ENCODE results near the gene PRICKLE3.
"Not testable (repeated sequence)": the region's sequence is repeated elsewhere in the genome, so short reads cannot be mapped to it uniquely, and the experiment has no call there.

The PRICKLE3 gene

DNA sequence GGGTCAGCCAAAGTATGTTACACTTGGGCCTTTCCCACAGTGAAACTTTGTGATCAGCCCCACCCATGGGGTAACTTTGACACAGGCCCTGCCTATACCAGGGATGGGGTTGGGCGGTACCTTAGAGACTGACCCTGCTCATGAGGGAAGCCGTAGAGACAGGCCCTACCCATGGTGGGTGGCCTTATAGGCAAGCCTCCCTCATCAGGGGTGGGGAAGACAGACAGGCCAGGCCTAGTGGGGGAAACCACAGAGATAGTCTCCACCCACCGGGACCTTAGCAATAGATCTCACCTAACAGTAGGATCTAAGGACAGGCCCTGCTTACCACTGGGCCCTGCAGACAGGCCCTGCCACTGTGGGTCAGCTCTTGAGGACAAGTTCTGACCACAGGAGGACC is 7.6 kb downstream of the PRICKLE3 start:
- DNase-seq = no peak

GRCh38 chrX:49177873-49178480 is 8.2 kb downstream of the PRICKLE3 start:
- DNase-seq = no peak

DNA sequence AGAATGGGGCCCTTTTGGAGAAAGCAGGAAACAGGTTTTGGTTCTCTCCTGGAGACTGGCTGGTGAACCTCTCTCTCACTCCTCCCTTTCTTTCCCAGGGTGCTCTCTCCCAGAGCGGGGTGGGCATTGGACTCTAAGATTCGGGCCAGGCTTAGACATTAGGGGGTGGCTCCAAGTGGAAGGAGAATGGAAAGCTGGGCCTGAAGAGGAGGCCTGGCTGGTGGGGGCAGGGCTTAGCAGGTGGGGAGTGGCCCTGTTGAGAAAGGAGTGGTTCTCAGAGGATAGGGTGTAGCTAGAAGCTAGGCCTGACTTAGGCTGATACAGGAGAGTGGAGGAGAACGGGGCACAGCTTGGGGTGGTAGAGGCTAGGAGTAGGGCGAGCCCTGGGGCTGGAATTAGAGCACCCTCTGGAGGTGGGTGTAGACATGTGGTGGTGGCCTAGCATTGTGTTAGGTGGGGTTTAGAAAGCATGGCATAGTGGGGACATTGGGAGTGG is 8.8 kb downstream of the PRICKLE3 start:
- no peak for DNase-seq

DNA sequence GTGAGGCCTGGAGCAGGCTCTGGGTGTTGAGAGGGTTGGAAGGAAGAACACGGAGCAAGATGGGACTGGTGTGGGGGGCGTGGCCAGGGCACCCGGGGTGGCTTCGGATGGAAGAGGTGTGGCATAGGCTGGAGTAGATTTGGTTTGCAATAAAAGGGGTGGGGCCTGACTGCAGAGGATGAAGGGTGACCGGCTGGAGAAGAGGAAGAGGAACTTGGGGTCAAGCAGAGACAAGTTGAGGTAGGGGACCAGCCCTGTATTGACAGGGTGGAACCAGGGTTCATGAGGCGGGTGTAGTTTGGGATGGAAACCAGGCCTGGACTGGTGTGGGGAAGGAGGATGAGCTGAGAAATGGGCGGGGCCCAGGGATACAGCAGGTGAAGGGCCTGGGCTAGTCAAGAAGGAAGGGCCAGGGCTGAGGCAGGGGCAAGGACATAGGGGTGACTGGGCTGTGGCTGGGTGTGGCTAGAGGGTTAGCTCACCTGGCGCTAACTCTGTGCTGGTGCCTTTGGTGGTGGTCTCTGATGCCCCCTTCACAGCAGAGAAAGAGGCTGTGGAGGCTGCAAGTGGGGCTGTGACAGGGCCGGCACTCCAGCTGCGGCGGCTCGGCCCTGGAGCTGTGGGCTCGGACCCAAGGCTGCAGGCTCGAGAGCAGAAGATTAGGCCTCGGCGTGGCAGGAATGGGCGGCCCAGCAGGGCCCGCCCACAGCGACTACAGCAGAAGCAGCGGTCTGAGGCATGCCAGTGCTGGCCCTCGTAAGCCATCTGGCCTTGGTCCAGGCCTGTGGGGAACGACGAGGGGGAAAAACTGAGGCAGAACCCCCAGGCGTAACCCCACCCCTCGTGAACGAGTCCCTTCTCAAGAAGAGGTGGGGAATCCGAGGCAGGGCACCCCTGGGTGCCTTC is 9.5 kb downstream of the PRICKLE3 start:
- no peak for DNase-seq

DNA sequence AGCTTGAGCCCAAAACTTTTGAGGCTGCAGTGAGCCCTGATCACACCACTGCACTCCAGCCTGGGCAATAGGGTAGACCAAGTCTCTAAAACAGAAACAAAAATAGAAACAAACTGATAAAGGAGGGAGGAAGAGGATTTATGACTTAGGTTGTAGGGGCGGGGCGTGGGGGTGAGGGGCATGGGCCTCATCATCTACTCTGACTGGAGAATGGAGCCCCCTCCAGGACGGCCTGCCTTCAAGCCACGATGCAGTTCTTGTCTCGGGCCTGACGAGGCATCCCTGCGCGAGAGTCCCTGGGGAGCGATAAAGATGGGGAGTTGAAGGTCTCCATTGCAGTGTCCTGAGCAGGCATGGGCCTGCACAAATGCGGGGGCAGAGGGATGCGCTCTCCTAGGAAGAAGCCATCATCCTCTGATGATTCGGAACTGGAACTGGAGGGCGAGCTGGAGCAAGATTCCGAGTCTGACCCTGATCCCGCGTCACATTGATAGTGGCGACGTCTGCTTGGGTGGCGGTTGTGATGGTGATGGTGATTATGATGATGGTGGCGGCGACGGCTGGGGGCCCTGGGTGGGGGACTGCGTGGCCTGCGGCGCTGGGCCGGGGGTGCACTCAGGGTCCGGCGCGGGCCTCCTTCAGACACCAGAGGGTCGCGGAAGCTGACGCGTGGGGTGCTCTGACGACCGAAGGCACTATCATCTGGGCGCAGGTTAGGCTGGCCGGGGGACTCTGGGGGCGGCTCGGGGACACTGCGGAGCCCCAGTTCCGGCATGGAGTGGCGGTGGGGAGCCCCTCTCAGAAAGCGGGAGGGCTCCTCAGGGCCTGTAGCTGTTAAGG is 10.5 kb downstream of the PRICKLE3 start:
- no peak for DNase-seq

DNA sequence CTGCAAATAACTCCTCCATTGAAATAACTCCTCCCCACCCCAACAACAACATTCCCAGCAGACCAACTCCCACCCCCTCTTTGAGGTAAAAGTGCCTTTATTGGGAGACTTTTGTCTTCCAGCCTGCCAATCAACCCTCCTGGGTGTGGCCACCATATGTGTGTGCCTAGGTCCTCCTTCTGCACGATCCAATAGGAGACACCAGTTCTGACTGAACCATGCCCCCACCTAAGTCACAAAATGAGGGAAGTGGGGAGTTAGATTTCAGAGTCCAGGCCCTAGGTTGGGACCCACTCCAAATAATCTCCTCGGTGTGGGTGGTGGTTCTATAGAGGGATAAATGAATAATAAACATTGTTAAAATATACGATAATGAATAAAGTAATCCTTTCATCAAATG is 11.4 kb downstream of the PRICKLE3 start:
- DNase-seq = no peak

DNA sequence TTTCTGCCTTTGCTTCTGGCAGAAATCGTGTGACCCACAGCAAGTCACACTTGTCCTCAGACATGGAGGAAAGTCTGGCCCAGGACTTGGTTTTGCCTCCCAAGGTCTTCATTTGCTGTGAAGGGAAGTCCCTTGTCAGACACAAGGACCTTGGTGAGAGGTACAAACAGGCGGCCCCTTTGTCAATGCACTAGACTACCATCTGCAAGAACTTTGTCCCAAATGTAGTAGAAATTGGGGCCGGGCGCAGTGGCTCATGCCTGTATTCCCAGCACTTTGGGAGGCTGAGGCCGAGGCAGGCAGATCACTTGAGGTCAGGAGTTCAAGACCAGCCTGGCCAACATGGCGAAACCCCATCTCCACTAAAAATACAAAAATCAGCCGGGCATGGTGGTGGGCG is 12.6 kb downstream of the PRICKLE3 start:
- not testable (repeated sequence) for DNase-seq

- DNase-seq = peak; percentile 51
These were observed 13.8 kb downstream of the PRICKLE3 start for GRCh38 chrX:49172280-49172780.

DNA sequence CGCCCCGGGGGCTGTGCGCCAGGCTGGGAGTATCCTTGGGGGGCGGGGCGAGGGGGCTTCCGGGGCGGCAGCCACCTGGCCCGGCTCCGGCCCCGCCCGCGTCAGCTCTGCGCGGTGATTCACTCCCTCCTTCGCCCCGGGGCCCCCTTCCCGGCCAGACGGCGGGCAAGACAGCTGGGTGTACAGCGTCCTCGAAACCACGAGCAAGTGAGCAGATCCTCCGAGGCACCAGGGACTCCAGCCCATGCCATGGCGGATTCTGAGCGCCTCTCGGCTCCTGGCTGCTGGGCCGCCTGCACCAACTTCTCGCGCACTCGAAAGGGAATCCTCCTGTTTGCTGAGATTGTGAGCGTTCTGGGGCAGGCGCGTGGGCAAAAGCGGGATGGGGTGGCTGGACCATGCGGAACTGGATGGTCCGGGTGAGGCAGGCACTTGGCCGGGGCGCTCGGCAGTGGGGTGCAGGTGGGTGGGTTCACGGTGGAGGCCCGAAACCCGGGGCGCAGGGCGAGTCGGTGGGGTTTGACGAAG is 14.4 kb downstream of the PRICKLE3 start, which contains the start of gene PLP2:
PLP2 (plus strand) TSS at position 147 of the 528 bp plus-strand sequence; CDS start at position 250, 103 bp downstream.
- DNase-seq = peak; percentile 67

DNA sequence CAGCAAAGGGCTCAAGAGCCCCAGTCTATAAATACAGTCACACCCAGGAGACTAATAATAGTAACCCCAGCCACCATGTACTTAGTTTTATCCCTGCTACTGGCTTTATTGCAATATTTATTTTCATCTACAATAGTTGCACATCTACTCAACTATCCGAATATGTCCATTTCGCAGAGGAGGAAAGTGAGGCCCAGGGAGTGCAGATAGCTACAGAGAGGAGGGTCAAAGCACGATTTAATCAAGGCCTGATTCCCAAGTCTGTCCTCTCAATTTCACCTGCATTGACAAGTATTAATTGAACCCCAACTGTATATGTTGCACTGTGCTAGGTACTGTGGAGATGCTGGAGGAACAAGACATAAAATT is 18.4 kb downstream of the PRICKLE3 start:
- no peak for DNase-seq

DNA sequence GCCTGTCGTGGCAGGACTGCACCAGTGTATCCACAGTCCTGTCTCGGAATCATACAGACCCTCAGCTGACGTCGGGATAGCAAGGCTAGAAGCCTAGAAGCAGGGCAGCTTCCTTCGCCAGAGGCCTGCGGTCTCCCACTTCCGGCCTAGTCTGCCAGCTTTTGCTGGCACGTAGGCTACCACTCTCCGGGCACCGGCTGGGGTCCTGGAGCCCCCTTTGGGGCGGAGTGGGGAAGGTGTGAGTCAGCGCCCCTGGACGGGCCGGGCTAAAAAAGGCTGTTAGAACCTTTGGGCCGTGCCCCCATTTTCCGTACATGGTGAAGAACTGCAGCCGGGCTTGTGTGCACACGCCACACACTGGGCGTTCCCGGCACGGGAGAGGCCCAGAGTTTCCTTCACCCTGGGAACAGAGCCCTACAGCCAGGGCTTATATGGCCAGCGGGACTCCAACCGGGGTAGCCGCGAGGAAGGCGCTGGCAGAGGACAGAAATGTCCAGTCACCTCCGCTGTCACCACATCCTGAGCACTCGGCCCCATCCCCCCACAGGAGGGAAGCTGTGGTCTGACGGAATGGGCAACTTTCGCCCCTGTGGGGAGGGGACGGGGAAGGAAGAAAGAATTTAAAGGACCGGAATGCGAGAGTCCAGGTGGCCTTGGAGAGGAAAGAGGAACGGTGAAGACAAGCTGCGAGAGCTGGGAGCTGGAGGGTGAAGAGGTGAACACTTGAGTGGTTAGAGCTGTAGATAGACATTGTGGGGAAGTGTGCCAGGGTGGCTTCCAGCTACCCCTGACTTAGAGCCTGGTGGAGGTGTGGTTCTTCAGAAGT is 19.0 kb downstream of the PRICKLE3 start:
- DNase-seq = peak; percentile 71

DNA sequence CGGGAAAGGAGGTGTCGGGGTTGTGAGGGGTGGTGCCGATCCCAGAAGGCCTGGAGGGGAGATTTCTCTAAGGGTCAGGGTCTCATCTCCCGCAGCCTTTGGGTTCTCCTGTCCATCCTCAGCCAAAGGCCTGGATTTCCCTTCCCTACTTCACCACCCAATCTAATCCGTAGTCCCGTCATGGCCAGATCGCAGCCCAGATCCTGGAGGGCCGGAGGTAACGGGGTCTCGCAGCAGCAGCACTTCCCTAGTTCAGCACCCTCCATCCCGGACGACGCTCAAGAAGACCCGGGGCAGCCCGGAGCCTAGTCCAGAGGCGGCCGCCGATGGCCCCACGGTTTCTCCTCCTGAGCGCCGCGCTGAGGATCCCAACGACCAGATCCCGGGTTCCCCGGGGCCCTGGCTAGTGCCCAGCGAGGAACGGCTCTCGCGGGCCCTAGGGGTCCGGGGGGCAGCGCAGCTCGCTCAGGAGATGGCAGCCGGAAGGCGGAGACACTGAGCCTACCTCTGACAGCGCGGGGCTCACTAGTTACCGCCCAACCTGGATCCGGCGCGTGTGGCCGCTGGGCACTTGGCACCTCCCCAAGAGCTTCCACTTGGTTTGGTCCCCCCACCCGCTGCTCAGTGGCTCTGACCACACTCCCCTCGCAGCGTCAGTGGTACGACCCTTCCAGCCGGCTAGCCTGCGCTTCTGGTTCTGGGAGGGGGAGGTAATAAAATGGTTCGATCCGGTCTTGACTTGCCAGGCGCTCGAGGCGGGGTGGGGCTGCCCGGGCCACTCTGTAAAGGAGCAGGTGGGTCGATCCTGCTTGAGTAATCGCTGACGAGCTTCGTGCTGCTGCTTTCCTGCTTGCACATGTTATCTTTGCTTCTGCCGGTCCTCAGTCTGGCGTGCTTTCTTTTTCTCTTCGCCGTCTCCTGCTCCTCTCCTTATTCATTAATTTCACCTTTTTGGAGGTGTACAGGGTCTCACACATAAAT is 20.0 kb downstream of the PRICKLE3 start:
- DNase-seq = peak; percentile 69

- DNase-seq = no peak
These were observed 21.4 kb downstream of the PRICKLE3 start for GRCh38 chrX:49164589-49165360.

GRCh38 chrX:49163555-49164419 is 22.4 kb downstream of the PRICKLE3 start:
- DNase-seq = peak; percentile 75

DNA sequence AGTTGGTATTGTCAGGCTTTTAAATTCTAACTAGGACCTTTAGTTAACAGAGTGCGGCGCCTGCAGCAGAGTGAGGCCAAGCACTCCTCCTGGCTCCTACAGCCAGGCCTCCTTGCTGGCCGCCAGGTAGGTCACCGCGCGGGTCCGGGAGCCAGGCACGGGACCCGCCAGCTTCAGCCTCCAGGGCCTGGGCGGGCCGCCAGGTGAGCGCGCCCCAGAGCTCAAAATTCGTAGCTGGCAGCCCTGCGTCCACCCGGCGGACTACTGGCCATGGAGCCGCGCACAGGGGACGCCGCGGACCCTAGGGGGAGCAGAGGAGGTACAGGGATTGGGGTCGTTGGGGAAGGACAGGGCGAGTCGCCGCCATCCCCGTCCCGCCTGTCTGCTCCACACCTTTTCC is 23.6 kb downstream of the PRICKLE3 start, which contains the start of gene MAGIX:
MAGIX (plus strand) TSS at position 139 of the 400 bp plus-strand sequence; CDS start at position 271, 132 bp downstream.
- no peak for DNase-seq

DNA sequence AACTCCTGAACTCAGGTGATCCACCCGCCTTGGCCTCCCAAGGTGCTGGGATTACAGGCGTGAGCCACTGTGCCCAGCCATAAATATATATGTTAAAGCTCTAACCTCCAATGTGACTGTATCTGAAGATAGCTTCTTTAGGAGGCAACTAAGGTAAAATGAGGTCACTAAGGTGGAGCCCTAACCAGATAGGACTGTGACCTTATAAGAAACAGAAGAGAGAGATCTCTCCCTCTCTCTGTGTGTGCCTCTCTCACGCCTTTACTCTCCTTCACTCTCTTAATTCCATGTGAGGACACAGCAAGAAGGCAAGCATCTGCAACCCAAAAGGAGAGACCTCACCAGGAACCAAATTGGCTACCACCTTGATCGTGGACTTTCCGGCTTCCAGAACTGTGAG is 24.5 kb downstream of the PRICKLE3 start:
- no peak for DNase-seq

DNA sequence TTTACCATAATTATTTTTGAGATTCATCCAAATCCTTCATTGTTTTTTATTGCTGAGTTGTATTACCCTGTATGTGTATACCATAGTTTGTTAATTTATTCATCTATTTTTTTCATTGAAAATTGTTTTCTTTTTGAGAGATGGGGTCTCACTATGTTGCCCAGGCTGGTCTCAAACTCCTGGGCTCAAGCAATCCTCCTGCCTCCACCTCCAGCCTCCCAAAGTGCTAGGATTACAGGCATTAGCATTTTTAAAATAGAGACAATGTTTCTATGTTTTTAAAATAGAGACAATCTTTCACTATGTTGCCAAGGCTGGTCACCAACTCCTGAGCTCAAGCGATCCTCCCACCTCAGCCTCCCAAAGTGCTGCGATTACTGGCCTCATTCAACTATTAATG is 25.3 kb downstream of the PRICKLE3 start:
- DNase-seq = no peak

- no peak for DNase-seq
These were observed 29.0 kb downstream of the PRICKLE3 start for GRCh38 chrX:49157194-49157593.
